Measurements from ENCODE around the gene SLC9A3. TPM values are rescaled to one million over a fixed set of nuclear protein-coding genes. Genes with fewer than 3 reads are reported as not detected.

The SLC9A3 gene
- total RNA-seq, 4 donors from 2014 or later: 1.7 to 4.5 (median 2.9) TPM

- intact Hi-C loops (cut with DNase I; ENCODE audit: low total_unique reads): loop anchor here (1.0 to 5.0 kb wide), 4 partner anchors 30 to 1119 kb away; partner anchors contain the start of genes CCDC127, CEP72, EXOC3 and SDHA
- peaks cover 28 to 34% (median 32%) of the 10 kb centered on the region in 3 donors for H3K27me3 ChIP-seq
- H3K9me3 ChIP-seq: no peaks in the 10 kb centered on the region
- H3K4me3 ChIP-seq: peak overlapping the region; percentile 74 to 99 (median 92)
- ATAC-seq: peak; percentile 85 to 88
- TF ChIP-seq POLR2A (IDR thresholded peaks at IDR 0.05): peak; percentile 67 to 69
- TF ChIP-seq, protein P1, sequence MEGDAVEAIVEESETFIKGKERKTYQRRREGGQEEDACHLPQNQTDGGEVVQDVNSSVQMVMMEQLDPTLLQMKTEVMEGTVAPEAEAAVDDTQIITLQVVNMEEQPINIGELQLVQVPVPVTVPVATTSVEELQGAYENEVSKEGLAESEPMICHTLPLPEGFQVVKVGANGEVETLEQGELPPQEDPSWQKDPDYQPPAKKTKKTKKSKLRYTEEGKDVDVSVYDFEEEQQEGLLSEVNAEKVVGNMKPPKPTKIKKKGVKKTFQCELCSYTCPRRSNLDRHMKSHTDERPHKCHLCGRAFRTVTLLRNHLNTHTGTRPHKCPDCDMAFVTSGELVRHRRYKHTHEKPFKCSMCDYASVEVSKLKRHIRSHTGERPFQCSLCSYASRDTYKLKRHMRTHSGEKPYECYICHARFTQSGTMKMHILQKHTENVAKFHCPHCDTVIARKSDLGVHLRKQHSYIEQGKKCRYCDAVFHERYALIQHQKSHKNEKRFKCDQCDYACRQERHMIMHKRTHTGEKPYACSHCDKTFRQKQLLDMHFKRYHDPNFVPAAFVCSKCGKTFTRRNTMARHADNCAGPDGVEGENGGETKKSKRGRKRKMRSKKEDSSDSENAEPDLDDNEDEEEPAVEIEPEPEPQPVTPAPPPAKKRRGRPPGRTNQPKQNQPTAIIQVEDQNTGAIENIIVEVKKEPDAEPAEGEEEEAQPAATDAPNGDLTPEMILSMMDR (IDR thresholded peaks at IDR 0.05 in 4 of 5, conservative IDR thresholded peaks at IDR 0.05 in 1 of 5): peak in 1 of 5 experiments; percentile 13
- no peaks in the 10 kb centered on the region for H3K36me3 ChIP-seq
- in situ Hi-C loops (cut with MboI; ENCODE audit: low sequenced_read_pairs in 4 of 4): no loop called here
- H3K27ac ChIP-seq: peak overlapping the region; percentile 84 to 94 (median 90)
- DNase-seq: peak; percentile 70 to 80
- H3K4me1 ChIP-seq: peaks cover 11 to 24% of the 10 kb centered on the region in 2 donors
Observed at GRCh38 chr5:472656-473550, 51.3 kb downstream of the SLC9A3 start.

DNA sequence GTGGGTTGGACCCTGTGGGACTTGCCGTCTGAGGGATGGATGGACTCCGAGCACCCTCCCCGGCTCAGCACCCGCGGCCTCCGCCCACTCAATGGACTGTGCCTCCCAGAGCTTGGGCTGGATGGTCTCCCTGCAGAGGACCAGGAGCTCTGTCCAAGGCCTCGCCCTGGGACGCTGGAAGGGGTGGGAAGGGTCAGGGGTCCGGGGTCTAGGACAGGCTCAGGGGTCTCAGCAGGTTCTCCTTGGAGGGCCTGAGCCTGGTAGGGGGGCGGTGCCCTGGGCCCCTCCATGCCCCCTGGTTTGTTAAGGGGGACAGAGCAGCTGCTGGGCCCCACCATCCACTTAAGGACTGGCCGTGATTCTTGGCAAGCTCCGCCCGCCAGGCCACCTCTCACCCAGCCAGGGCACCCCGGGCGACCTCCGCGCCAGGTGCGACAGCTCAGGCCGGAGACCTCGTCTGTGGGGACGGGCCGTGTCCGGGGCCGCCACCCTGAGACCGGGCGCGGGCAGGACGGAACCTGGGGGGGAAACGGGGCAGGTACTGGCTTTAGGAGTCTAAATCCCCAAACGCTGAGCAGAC lies 52.1 kb downstream of the SLC9A3 start:
- H3K27me3 ChIP-seq: peaks cover 21 to 27% (median 25%) of the 10 kb centered on the region in 3 donors
- H3K4me1 ChIP-seq: peaks cover 11 to 24% of the 10 kb centered on the region in 2 donors
- in situ Hi-C loops (cut with MboI; ENCODE audit: low sequenced_read_pairs in 4 of 4): no loop called here
- peak overlapping the region; percentile 74 to 92 (median 85) for H3K4me3 ChIP-seq
- peaks cover 0 to 2% of the 10 kb centered on the region in 2 donors for H3K36me3 ChIP-seq
- no peak for TF ChIP-seq POLR2A (IDR thresholded peaks at IDR 0.05)
- H3K9me3 ChIP-seq: no peaks in the 10 kb centered on the region
- intact Hi-C loops (cut with DNase I; ENCODE audit: low total_unique reads): loop anchor here (2.0 to 5.0 kb wide), 2 partner anchors 29 to 1120 kb away; partner anchors contain the start of gene EXOC3
- DNase-seq (peak in 1 of 2 donors; percentile 34), ATAC-seq (peak; percentile 11 to 22)
- H3K27ac ChIP-seq: peak overlapping the region; percentile 84 to 94 (median 90)

DNA sequence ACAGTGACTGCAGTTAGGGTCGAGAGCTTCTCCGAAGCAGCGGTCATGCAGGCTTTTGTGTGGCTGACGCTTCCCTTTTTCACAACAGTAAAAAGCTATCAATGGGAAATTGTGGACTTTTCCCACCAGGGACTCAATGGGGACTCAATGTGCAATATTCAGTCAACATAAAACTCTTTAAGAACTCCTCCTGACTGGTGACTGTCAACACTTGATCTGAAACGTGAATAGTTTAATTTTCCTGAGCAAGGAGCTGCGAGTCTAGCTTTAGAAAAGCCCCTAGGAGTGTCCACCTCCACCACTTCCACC lies 52.5 kb downstream of the SLC9A3 start:
- Histone ChIP-seq H3K4me1 (peaks cover 11 to 24% of the 10 kb centered on the region in 2 donors), H3K9me3 (no peaks in the 10 kb centered on the region), H3K27ac (peak overlapping the region; percentile 84 to 94 (median 90)), H3K27me3 (peaks cover 16 to 22% (median 20%) of the 10 kb centered on the region in 3 donors), H3K36me3 (peaks cover 0 to 7% of the 10 kb centered on the region in 2 donors), H3K4me3 (peak overlapping the region; percentile 74 to 92 (median 85))
- DNase-seq: peak in 1 of 2 donors; percentile 4
- in situ Hi-C loops (cut with MboI; ENCODE audit: low sequenced_read_pairs in 4 of 4): no loop called here
- TF ChIP-seq, protein P1 (IDR thresholded peaks at IDR 0.05 in 4 of 5, conservative IDR thresholded peaks at IDR 0.05 in 1 of 5): no peak
- no peak for TF ChIP-seq POLR2A (IDR thresholded peaks at IDR 0.05)
- intact Hi-C loops (cut with DNase I; ENCODE audit: low total_unique reads): loop anchor here (2.0 to 5.0 kb wide), 2 partner anchors 29 to 1121 kb away; partner anchors contain the start of gene EXOC3
- no peak for ATAC-seq

GRCh38 chr5:470961-471749 lies 53.1 kb downstream of the SLC9A3 start:
- DNase-seq: peak in 1 of 2 donors; percentile 7
- Histone ChIP-seq H3K36me3 (peaks cover 0 to 12% of the 10 kb centered on the region in 2 donors), H3K4me1 (peaks cover 11 to 24% of the 10 kb centered on the region in 2 donors), H3K9me3 (no peaks in the 10 kb centered on the region), H3K27me3 (peaks cover 10 to 17% (median 15%) of the 10 kb centered on the region in 3 donors), H3K27ac (peak overlapping the region in 2 of 4 donors; percentile 90 to 94), H3K4me3 (no peak overlapping the region)
- intact Hi-C loops (cut with DNase I; ENCODE audit: low total_unique reads): loop anchor here (5.0 kb wide), 1 partner anchor 1121 kb away; no protein-coding TSS in a partner anchor
- ATAC-seq: no peak
- in situ Hi-C loops (cut with MboI; ENCODE audit: low sequenced_read_pairs in 4 of 4): no loop called here
- TF ChIP-seq, protein P1 (IDR thresholded peaks at IDR 0.05 in 4 of 5, conservative IDR thresholded peaks at IDR 0.05 in 1 of 5): no peak
- TF ChIP-seq POLR2A (IDR thresholded peaks at IDR 0.05): no peak

Measured in gastrocnemius medialis (tissue), 4 donors.